Activated T-helper 2 cell treated with anti-CD3 and anti-CD28 coated beads, Interferon-gamma antibody, Interleukin-2, Interleukin-4, amounts not matched to agents 10 μg/mL and 5 μg/mL and 100 μg/mL, durations not matched to agents 14 hours and 24 hours and 36 hours (primary cell): Measurements from ENCODE around the gene CEP89. TPM values are rescaled to one million over a fixed set of nuclear protein-coding genes. Genes with fewer than 3 reads are reported as not detected.
"Not testable (repeated sequence)": the region's sequence is repeated elsewhere in the genome, so short reads cannot be mapped to it uniquely, and the experiment has no call there.

Source experiments
- DNase-seq: peaks from one replicate; pipeline ENCODE4 v3.0.0; 2021; ENCODE audit warnings: low spot score
- H3K27ac Mint-ChIP-seq: one replicate; pipeline ENCODE4 v1.8.0; 2021; ENCODE audit warnings: mixed read lengths
- H3K27me3 Mint-ChIP-seq: one replicate; pipeline ENCODE4 v1.8.0; 2021; ENCODE audit warnings: low read depth, mixed read lengths
- H3K36me3 Mint-ChIP-seq: one replicate; pipeline ENCODE4 v1.8.0; 2021; ENCODE audit warnings: low read depth, mixed read lengths
- H3K4me1 Mint-ChIP-seq: one replicate; pipeline ENCODE4 v1.8.0; 2021; ENCODE audit warnings: low read depth, mixed read lengths
- H3K4me3 Mint-ChIP-seq: one replicate; pipeline ENCODE4 v1.8.0; 2021; ENCODE audit warnings: low read depth, mild to moderate bottlenecking, moderate library complexity, mixed read lengths
- H3K9me3 Mint-ChIP-seq: one replicate; pipeline ENCODE4 v1.8.0; 2021; ENCODE audit warnings: mixed read lengths
- intact Hi-C: fragments of 100-400 bp; cut with micrococcal nuclease; formaldehyde crosslinking; loops from one replicate; pipeline ENCODE4 v1.15.1; 2023
- total RNA-seq: library from RNA; stranded (reverse); gene quantifications from 2 replicates; pipeline ENCODE4 v1.2.3, GENCODE V29; 2022

CEP89 gene
- total RNA-seq, 1 donor from 2014 or later, result 18.0 TPM

GRCh38 chr19:32862173-32862572 lies 109.6 kb downstream of the CEP89 start:
- Mint-ChIP-seq H3K4me3 (no peak overlapping the region), H3K36me3 (no peaks in the 10 kb centered on the region), H3K27me3 (no peaks in the 10 kb centered on the region), H3K9me3 (no peaks in the 10 kb centered on the region), H3K27ac (no peak overlapping the region), H3K4me1 (no peaks in the 10 kb centered on the region)
- intact Hi-C loops, result no loop called here
- DNase-seq, result no peak

- no peak for DNase-seq
- Mint-ChIP-seq H3K27me3 (no peaks in the 10 kb centered on the region), H3K4me3 (no peak overlapping the region), H3K36me3 (no peaks in the 10 kb centered on the region), H3K27ac (no peak overlapping the region), H3K9me3 (no peaks in the 10 kb centered on the region), H3K4me1 (no peaks in the 10 kb centered on the region)
- intact Hi-C loops, result no loop called here
Observed at GRCh38 chr19:32861596-32861995, 110.2 kb downstream of the CEP89 start.

GRCh38 chr19:32859591-32859990 lies 112.2 kb downstream of the CEP89 start:
- H3K4me3 Mint-ChIP-seq, result no peak overlapping the region
- intact Hi-C loops, result no loop called here
- no peak overlapping the region for H3K27ac Mint-ChIP-seq
- H3K9me3 Mint-ChIP-seq, result no peaks in the 10 kb centered on the region
- H3K27me3 Mint-ChIP-seq, result no peaks in the 10 kb centered on the region
- H3K36me3 Mint-ChIP-seq, result no peaks in the 10 kb centered on the region
- DNase-seq, result no peak
- no peaks in the 10 kb centered on the region for H3K4me1 Mint-ChIP-seq

DNA sequence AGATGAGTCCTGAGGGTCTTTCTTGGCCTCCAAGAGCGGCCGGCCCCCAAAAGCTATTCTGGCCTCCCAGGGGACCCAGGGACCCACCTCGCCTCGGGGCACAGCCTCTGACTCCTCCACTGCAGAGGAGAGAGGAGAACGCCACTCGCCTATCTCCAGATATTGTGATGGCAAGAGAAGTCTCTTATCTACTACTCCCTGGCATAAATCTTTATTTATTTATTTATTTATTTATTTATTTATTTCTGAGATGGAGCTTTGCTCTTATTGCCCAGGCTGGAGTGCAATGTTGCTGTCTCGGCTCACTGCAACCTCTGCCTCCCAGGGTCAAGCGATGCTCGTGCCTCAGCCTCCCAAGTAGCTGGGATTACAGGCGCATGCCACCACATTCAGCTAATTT lies 113.2 kb downstream of the CEP89 start:
- no peak for DNase-seq
- H3K4me1 Mint-ChIP-seq, result no peaks in the 10 kb centered on the region
- no peak overlapping the region for H3K27ac Mint-ChIP-seq
- H3K9me3 Mint-ChIP-seq, result no peaks in the 10 kb centered on the region
- no peak overlapping the region for H3K4me3 Mint-ChIP-seq
- H3K27me3 Mint-ChIP-seq, result no peaks in the 10 kb centered on the region
- no peaks in the 10 kb centered on the region for H3K36me3 Mint-ChIP-seq
- intact Hi-C loops, result no loop called here

- intact Hi-C loops, result no loop called here
- no peaks in the 10 kb centered on the region for H3K9me3 Mint-ChIP-seq
- no peaks in the 10 kb centered on the region for H3K27me3 Mint-ChIP-seq
- no peaks in the 10 kb centered on the region for H3K36me3 Mint-ChIP-seq
- no peak overlapping the region for H3K27ac Mint-ChIP-seq
- no peak overlapping the region for H3K4me3 Mint-ChIP-seq
- no peak for DNase-seq
- no peaks in the 10 kb centered on the region for H3K4me1 Mint-ChIP-seq
Observed at GRCh38 chr19:32858155-32858554, 113.6 kb downstream of the CEP89 start.

GRCh38 chr19:32857584-32857983 lies 114.2 kb downstream of the CEP89 start:
- Mint-ChIP-seq H3K4me1 (no peaks in the 10 kb centered on the region), H3K9me3 (no peaks in the 10 kb centered on the region), H3K36me3 (no peaks in the 10 kb centered on the region), H3K27ac (no peak overlapping the region), H3K27me3 (no peaks in the 10 kb centered on the region), H3K4me3 (no peak overlapping the region)
- intact Hi-C loops, result no loop called here
- no peak for DNase-seq

GRCh38 chr19:32856818-32857217 lies 114.9 kb downstream of the CEP89 start:
- intact Hi-C loops, H3K27me3 Mint-ChIP-seq, H3K36me3 Mint-ChIP-seq, DNase-seq, H3K9me3 Mint-ChIP-seq, H3K4me1 Mint-ChIP-seq, H3K27ac Mint-ChIP-seq, H3K4me3 Mint-ChIP-seq: not testable (repeated sequence)

GRCh38 chr19:32852216-32852615 lies 119.5 kb downstream of the CEP89 start:
- Mint-ChIP-seq H3K4me3 (no peak overlapping the region), H3K27ac (no peak overlapping the region), H3K36me3 (no peaks in the 10 kb centered on the region), H3K9me3 (no peaks in the 10 kb centered on the region), H3K4me1 (no peaks in the 10 kb centered on the region), H3K27me3 (no peaks in the 10 kb centered on the region)
- DNase-seq, result no peak
- intact Hi-C loops, result no loop called here

DNA sequence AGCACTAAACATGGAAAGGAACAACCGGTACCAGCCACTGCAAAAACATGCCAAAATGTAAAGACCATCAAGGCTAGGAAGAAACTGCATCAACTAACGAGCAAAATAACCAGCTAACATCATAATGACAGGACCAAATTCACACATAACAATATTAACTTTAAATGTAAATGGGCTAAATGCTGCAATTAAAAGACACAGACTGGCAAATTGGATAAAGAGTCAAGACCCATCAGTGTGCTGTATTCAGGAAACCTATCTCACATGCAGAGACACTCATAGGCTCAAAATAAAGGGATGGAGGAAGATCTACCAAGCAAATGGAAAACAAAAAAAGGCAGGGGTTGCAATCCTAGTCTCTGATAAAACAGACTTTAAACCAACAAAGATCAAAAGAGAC lies 123.7 kb downstream of the CEP89 start:
- H3K4me1 Mint-ChIP-seq, H3K9me3 Mint-ChIP-seq, DNase-seq, H3K4me3 Mint-ChIP-seq, H3K27ac Mint-ChIP-seq, H3K36me3 Mint-ChIP-seq, intact Hi-C loops, H3K27me3 Mint-ChIP-seq: not testable (repeated sequence)

DNA sequence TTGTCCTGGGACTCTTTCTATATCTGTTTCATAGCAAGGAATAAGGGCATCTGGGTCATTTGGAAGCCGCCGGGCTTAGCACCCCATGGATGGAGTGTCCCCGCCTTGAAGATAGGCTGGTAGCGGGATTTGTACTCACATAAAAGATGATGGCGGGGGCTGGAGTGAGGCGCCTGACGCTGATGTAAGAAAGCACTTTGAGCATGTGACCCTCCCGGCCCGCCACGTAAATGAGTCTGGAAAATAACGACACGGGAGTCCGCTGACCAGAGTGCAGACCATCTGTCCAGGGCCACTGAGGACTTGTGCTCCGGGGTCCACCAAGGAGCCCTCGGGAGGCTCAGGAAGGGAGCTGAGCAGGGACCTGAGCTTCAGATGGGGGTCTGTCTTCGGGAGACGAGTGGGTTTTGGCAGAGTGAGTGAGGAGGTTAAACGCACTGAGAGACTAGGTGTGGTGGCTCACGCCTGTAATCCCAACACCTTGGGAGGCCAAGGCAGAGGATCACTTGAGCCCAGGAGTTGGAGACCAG lies 128.0 kb downstream of the CEP89 start:
- Mint-ChIP-seq H3K27ac (no peak overlapping the region), H3K36me3 (peaks cover 3% of the 10 kb centered on the region), H3K4me1 (no peaks in the 10 kb centered on the region), H3K9me3 (peaks cover 20% of the 10 kb centered on the region), H3K4me3 (no peak overlapping the region), H3K27me3 (no peaks in the 10 kb centered on the region)
- no peak for DNase-seq
- intact Hi-C loops, result no loop called here

DNA sequence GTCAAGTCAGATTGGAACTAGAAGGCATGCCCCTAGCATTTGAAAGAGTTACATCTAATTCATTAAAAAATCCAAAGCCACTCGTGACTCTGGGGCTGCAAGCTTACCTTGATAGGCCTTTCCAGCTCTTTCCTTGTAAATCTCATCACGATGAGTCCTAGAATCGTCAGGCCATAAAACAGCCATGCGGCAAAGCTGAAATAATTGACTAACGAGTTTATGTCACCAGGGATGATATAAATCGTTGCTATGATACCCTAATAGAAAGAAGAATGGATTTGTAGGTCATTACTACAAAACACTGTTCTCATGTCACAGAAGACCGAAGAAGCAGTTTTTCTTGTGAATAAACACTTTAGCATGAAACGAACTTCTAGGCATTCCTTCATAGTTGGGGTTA lies 129.7 kb downstream of the CEP89 start:
- Mint-ChIP-seq H3K4me1 (peaks cover 4% of the 10 kb centered on the region), H3K27ac (no peak overlapping the region), H3K9me3 (peaks cover 20% of the 10 kb centered on the region), H3K4me3 (no peak overlapping the region), H3K36me3 (peaks cover 3% of the 10 kb centered on the region), H3K27me3 (no peaks in the 10 kb centered on the region)
- intact Hi-C loops, result no loop called here
- DNase-seq, result no peak

DNA sequence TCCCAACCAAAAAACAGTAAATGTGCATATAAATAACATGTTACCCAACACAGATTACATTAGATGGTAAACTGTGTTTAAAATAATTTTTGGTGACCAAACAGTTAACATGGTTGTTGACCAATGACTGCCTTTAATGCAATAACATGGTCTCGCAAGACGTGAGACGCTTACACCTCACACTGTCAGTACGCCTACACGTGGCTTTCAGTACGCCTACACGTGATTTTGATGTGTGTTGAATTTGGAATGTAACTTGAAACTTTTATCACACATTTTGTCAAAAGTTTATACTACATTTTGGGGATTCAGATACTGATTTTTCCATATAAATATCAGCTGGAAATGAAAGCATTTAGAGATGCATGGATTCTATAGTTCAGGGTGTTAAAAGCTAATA lies 134.2 kb downstream of the CEP89 start:
- H3K4me1 Mint-ChIP-seq, result peaks cover 4% of the 10 kb centered on the region
- DNase-seq, result no peak
- no peak overlapping the region for H3K27ac Mint-ChIP-seq
- peaks cover 20% of the 10 kb centered on the region for H3K9me3 Mint-ChIP-seq
- no peaks in the 10 kb centered on the region for H3K27me3 Mint-ChIP-seq
- no peak overlapping the region for H3K4me3 Mint-ChIP-seq
- intact Hi-C loops, result no loop called here
- peaks cover 3% of the 10 kb centered on the region for H3K36me3 Mint-ChIP-seq

- H3K27ac Mint-ChIP-seq, H3K36me3 Mint-ChIP-seq, intact Hi-C loops, H3K4me1 Mint-ChIP-seq, H3K4me3 Mint-ChIP-seq, H3K27me3 Mint-ChIP-seq, H3K9me3 Mint-ChIP-seq, DNase-seq: not testable (repeated sequence)
Observed at GRCh38 chr19:32833388-32833787, 138.4 kb downstream of the CEP89 start.

- intact Hi-C loops, H3K36me3 Mint-ChIP-seq, H3K27me3 Mint-ChIP-seq, DNase-seq, H3K4me3 Mint-ChIP-seq, H3K4me1 Mint-ChIP-seq, H3K9me3 Mint-ChIP-seq, H3K27ac Mint-ChIP-seq: not testable (repeated sequence)
Observed at GRCh38 chr19:32832825-32833224, 138.9 kb downstream of the CEP89 start.
